GM18520 (cell line): ENCODE measurements around the gene COQ4.
"Not testable (repeated sequence)": the region's sequence is repeated elsewhere in the genome, so short reads cannot be mapped to it uniquely, and the experiment has no call there.

ENCODE experiments used
- ATAC-seq: cut with Tn5 transposase; IDR thresholded peaks from one replicate; pipeline ENCODE4 v1.9.1; 2021; ENCODE audit not compliant: unreplicated experiment

COQ4 gene

DNA sequence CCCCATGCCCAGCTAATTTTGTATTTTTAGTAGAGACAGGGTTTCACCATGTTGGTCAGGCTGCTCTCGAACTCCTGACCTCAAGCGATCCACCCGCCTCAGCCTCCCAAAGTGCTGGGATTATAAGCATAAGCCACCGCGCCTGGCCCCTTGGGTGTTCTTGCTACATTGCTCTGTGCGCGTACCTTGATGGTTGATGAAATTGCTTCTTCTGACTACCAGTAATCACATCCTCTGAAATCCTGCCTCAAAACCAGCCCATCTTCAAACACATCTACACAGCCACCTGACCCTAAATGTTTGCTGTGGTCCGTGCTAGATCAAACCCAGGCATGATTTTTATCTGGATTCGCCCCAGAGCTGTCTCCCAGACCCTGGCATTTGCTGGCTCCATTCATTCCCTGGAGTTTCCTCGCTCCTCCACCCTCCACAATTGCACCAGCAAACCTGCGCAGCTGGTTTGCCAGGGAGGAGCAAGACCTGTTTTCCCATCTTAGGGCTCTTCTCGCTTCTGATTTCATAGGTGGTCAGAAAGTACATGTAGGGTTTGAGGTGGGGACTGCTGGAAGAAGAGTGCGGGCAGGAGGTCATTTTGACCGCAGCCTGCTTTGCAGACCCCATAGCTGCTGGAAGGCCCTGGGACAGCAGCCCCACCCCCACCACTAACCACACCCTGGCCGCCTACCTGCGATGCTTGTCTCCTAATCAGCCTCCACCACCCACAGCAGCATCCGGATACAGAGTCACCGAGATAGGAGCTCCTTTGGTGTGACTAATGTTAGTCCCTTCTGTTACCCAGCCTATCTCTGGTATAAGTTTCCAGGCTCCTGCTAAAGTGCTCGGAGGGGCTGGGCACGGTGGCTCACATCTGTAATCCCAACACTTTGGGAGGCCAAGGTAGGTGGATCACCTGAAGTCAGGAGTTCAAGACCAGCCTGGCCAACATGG is 23.8 kb upstream of the COQ4 start:
- ATAC-seq: no peak

DNA sequence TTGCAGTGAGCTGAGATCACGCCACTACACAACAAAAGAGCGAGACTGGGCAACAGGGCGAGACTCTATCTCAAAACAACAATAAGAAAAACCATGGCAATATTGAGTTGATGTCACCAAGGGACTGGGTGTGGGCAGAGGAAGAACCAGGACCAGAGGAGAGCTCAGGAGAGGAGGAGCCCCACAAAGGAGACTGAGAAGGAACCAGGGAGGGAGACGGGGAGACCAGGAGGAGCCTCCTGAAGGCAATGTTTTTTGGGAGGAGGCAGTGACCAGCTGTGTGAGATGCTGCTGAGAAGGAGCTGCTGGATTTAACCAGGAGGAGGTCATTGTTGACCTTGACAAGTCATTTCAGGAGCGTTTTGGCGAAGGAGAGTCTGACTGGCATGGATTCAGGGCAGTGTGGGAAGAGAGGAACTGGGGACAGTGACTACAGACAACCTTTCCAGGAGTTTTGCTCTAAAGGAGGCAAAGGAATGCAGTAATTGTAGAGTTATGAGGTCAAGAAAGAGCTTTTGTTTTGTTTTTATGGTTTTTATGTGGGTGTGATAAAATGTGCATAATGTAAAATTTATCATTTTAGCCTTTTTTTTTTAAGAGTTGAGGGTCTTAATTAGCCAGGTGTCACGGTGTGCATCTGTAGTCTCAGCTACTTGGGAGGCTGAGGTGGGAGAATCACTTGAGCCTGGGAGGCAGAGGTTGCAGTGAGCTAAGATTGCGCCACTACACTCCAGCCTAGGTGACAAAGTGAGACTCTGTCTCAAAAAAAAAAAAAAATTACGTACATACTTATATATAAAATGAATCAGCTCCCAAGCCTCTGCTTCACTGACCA is 18.3 kb upstream of the COQ4 start:
- ATAC-seq: no peak

DNA sequence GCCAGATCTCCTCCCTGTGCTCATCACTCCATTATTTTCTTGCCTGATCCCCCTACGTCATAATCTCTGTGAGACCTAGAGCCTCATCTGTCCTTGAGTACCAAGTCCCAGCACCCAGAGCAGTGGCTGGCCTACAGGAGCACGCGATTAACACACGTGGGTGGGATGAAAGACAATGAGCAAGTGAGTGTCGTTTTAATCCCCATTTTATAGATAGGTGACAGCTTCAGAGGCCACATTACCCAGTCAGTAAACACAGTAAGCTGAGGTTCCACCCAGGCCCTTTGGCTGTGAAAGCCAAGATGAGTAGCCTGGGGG is 17.7 kb upstream of the COQ4 start:
- ATAC-seq: no peak

DNA sequence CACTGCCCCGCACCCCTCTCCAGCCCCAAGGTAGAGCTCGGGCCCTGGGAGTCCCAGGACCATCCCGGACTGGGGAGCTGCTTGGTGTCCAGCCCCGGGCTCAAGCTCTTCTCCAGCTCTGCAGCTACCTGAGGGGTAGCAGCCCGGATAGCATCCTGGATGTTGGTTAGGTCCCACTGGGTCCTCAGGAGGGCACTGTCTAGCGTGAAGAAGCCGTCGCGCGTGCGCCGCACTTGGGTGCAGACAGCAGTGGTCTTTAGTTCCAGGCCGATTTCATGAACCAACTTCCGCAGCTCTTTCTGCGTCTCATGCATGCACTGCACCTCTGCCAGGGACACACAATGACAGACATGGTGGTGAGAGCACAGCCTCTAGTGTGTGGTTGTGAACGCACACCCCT is 13.1 kb upstream of the COQ4 start:
- ATAC-seq: no peak

DNA sequence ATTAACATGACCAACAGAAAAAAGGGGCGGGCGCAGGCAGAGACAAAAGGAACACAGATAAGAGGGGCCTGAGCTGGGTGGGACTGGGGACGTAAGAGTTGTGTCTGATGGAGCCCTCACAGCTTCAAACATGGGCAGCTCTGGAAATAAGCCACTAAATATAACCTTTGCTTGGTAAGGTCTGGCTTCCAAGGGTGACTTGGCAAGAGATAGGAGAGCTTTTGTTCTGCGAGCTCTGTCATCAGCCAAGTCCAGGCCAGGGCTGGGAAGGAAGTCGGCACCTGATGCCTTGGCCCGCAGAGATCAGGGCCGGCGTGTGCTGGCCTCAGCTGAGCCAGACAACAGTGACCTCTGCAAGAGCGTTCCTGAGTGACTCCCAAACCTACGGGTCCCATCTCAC is 12.2 kb upstream of the COQ4 start:
- ATAC-seq: no peak

DNA sequence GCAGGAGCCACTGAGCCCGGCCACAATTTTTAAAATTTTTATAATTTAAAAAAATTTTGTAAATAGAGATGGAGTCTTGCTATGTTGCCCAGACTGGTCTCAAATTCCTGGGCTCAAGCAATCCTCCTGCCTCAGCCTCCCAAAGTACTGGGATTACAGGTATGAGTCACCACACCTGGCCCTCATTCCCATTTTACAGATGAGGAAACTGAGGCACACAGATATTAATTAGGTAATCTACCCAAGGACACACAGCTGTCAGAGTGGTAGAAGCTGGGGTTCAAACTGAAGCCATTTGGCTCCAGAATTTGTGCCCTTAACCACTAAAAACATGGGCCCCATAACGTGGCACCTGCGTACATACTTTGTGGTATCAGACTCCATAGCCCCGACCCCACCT is 7.9 kb upstream of the COQ4 start:
- ATAC-seq: no peak

DNA sequence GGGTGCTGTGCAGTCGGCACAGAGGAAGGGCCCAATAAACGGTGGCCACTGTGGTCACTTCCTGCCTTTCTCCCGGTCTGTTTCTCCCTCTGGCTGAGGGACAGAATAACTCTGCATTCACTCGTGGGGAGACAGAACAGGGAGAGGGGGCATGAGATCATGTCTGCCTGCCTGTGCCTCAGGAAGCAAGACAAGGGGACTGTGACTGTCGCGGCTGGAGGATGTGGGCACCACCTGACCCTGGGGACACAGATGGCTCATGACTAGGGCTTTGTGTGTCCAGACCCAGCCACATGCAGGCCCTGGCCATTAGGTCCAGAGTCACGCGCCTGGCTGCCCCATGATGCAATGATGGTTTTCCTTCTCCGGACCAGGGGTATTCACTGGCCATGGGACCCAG is 6.2 kb upstream of the COQ4 start:
- no peak for ATAC-seq

DNA sequence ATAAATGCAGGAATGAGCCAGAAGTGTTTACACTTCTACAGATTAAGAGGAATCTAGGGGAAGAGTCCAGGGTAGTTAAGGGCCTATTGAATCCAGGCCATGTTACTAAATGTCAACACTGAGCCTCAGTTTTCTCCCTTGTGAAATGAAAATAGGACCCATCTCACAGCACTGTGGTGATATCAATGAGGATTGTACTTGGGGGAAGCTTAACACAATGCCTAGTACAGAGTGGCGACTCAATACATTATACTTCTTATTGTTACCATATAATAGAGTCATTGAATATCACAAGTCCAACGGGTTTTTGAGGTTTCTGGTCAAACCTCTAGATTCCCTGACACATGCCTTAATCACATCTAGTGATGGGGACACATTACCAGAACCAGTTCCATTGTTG is 5.0 kb upstream of the COQ4 start:
- ATAC-seq: no peak

DNA sequence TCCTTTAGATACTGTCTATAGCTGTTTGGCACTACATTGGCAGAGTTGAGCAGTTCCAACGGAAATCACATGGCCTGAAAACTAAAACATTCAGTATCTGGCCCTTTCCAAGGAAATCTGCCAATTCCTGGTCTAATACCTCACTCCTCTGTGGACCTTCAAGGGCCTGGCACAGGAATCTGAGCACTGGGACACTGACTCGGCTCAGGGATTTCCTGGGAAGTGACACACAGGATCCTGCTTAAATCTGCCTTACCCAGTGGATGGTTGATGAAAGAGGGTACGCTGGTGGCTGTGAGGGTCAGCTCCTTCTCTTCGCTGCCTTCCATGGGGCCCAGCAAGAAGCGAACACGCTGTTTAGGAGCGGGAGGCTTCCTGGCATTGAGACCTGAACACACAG is 1.3 kb upstream of the COQ4 start:
- ATAC-seq: no peak

DNA sequence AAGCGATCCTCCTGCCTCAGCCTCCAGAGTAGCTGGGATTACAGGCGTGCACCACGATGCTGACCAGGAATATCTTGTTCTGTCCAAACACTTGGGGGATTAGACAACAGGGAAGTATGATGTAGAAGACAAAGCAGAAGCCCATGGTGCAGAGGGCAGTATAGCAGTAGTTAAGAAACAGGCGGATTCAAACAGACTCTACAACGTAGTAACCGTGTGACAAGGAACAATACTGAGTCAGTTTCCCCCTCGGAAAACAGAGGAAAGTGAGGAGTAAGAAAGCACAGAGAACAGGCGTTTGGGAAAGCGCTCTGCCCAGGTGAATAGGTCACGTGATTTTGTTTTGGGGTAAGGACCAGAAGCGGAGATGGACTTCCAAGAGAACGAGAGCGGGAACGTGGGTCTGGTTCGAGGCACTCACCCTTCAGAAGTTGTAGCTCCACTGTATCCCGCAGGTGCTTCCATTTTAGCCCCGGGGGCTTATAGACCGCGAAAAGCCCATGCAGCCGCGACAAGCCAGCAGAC is 698 bp upstream of the COQ4 start:
- ATAC-seq: peak; percentile 5

DNA sequence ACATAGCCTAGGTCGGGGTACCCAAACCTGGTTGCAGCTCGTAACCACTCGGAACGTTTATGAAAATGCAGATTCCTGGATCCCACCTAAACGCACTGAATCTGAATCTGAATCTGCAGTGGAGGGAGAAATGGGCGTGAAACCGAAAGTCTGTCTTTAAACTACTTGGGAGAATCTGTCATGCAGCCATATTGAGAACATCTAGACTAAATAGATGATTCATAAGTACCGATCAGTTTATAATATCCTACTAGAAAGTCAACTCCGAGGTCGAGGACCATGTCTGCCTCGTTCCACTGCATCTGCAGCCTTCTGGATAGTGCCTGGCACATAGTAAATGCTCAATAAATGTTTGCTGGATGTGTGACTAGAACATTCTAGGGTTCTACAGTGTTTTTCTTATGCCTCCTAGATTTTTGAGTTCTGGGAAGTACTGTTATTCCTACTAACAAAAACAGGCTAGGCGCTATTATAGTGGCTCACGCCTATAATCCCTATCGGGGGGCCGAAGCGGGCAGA is 632 bp downstream of the COQ4 start:
- ATAC-seq: no peak

DNA sequence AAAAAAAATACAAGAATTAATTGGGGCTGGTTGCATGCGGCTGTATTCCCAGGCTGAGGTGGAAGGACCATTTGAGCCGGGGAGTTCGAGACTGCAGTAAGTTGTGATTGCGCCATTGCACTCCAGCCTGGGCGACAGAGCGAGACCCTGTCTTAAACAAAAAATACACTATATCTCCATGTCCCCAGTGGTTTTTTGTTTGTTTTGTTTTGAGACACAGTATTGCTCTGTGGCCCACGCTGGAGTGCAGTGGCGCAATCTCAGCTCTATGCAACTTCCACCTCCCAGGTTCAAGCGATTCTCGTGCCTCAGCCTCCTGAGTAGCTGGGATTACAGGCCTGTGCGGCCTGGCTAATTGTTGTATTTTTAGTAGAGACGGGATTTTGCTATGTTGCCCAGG is 1.2 kb downstream of the COQ4 start:
- no peak for ATAC-seq

DNA sequence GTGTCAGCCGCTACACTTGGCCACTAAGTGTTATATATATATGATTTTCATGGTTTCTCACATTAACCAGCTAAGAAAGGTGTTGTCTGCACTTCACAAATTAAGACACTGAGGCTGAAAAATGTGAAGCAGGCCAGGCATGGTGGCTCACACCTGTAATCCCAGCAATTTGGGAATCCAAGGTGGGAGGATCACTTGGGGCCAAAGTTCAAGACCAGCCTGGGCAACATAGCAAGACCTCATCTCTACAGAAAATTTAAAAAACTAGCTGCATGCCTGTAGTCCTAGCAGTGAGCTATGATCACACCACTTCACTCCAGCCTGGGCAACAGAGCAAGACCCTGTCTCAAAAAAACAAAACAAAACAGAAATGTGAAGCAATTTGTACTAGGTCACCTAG is 1.8 kb downstream of the COQ4 start:
- no peak for ATAC-seq

DNA sequence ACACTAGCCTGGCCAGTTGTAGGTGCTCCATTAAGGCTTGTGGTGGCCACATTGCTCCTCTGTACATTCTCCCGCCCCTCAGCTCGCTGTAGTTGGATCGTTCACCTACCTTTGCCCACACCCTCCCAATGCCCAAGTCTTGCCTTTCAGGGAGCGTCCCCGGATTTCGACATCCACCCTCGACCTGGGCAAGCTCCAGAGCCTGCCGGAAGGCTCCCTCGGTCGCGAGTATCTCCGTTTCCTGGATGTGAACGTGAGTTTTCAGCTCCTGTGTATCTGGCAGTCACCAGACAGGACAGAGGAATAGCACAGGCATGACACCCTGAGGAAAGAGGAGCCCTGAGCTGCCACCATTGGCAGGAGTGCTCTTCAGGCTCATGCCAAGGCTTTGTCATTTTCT is 3.0 kb downstream of the COQ4 start:
- ATAC-seq: no peak

DNA sequence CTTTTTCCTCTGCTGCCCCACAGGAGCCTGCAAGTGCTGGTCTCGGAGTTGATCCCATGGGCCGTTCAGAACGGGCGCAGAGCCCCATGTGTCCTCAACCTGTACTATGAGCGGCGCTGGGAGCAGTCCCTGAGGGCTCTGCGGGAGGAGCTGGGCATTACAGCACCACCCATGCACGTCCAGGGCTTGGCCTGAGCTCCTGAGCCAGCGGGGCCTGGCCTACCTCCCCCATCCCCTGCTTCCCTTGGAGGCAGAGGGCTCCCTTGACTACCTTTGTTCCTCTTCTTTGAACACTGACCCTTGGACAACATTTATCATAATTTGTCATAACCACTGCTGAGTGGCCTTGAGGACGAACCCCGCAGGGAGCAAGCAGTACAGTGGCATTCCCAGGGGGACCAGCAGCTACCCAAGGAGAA is 10.8 kb downstream of the COQ4 start:
- no peak for ATAC-seq

DNA sequence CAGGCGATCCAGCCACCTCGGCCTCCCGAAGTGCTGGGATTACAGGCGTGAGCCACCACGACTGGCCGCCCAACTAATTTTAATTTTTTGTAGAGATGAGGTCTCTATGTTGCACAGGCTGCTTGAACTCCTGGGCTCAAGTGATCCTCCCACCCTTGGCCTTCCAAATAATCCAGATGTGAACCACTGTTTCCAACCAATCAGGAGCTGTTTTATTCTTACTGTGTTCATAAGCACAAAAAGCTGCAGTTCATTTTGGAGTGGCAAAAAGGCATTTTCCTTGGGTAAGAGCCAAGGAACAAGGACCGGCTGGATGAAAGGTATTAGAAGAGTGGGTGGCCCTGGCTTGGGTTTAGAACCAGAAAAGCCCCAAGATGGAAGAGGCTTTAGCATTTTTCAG is 12.5 kb downstream of the COQ4 start:
- ATAC-seq: no peak

DNA sequence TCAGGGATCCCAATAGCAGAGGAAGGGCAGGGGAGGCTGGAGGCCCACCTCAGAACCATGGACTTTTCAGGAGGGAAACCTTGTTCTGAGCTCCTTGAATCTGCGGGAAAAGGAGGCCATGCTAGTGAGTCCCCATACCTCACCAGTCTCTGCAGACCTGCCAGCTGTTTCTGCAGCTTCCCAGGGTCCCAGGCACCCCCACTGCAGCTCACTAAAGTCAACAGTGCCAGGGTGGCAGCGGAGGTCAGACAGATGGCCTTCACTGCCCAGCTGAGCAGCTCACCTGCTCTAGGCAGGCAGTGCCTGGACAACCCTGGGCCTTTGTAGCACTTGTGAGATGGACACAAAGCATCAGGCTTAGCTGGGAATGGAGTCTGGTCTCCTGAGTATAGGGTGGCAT is 13.3 kb downstream of the COQ4 start:
- no peak for ATAC-seq

DNA sequence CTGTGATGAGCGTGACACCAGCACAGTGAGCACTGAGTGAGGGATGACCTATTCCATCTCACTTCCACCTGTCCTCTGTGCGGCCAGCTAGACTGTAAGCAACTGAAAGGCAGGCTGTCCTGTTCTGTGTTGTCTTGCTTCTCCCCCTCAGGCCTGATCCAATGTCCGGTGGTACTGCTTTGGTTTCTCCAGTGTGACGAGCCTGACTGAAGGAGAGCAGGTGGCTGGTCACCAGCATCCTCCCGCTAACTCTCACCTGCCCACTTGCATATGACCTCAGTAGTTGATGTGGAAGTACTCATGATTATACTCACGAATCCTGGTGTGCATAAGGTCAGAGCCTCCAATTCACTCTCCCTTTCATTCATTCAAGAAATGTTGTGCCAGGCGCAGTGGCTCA is 15.3 kb downstream of the COQ4 start:
- no peak for ATAC-seq

DNA sequence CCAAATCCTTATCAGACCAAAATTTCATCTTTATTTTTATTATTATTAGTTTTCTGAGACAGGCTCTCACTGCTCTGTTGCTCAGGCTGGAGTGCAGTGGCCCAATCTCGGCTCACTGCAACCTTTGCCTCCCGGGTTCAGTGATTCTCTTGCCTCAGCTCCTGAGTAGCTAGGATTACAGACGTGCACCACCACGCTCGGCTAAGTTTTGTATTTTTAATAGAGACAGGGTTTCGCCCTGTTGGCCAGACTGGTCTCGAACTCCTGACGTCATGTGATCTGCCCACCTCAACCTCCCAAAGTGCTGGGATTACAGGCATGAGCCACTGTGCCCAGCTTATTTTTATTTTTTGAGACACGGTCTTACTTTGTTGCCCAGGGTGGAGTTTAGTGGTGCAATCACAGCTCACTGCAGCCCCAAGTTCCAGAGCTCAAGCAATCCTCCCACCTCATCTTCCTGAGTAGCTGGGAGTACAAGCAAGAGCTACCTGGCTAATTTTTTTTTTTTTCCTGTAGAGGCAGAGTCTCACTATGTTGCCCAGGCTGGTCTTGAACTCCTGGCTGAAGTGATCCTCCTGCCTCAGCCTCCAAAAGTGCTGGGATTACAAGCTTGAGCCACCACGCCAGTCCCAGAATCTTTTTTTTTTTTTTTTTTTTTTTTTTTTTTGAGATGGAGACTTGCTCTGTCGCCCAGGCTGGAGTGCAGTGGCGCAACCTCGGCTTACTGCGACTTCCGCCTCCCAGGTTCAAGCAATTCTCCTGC is 16.4 kb downstream of the COQ4 start:
- ATAC-seq: not testable (repeated sequence)

DNA sequence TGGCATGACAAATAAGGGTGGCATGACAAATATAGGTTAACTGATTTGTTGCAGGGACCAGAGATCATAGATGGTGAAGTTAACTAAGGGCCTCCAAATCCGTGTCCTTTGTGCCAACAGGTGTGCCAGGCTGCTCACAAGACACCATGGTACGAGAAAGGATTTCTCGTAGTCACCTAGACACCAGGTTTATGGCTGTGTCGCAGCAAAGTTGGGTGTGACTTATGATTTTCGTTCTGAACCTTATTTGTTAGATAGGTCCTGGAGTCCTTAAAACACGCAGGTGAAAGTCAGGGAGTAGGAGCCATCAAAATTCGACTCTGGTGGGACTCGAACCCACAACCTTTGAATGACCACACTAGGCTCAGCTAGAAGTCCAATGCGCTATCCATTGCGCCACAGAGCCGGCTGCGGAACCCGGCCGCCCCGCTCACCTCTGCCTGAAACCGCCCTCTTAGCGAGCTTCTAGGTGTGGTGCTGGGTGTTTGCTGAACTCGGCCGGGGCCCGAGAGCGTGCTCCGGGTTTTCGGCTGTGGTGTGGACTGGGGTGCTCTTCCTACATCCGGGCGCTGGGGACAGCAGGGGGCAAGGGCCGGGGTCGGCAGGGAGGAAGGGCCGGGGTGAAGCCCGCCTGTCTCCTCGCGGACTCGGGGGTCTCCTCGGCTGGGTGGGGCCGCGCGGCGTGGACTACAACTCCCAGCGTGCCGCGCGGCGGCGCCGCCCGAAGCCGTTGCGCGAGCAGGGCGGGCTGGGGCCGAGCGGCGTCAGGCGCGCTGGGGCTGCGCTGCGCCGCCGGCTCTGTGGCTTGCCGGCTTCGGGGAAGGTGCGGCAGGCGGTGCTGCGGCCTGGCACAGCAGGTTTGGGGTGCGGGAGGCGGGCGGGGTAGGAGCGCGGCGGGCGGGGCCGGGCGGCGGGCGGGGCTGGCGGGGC is 17.4 kb downstream of the COQ4 start, which contains the start of gene SLC27A4:
Gene SLC27A4, plus strand, starts transcription at position 767 of the 930 bp plus-strand sequence. CDS start 2,606 bp downstream, outside the sequence.
- peak; percentile 65 for ATAC-seq
